Urothelium cell line (cell line): ENCODE data around the gene OR6F1.
"Not testable (repeated sequence)": the region's sequence is repeated elsewhere in the genome, so short reads cannot be mapped to it uniquely, and the experiment has no call there.

Experiments
- DNase-seq: peaks from one replicate; pipeline ENCODE4 v3.0.0; 2011; ENCODE audit warnings: low spot score, mixed read lengths
- FAIRE-seq: peaks from 2 replicates; lab custom pipeline; 2011; peaks lifted over from hg19 to GRCh38; lab: Jason Lieb, UNC

Gene OR6F1

DNA sequence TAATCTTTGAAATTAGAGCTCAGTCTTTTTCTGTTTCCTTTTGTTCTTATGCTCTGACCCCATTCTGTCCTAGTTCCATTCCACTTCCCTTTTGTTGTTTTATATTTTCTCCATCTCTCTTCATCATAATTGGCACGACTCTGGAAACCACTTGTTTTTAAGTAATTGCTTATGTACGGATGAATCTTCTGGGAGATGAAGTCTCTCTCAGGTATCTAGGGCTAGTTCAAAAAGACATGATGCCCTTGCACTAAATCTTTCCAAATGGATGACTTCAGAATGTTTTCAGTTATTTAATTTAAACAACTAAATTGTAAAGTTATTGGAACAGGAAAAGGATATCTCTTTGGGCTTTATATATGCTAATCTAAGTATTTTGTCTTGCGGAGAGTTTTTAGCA lies at the start of gene OR6F1:
Gene OR6F1, minus strand, starts transcription at position 101 of the 400 bp plus-strand sequence. CDS start 3,891 bp downstream, outside the sequence.
- no peak for DNase-seq
- FAIRE-seq: no peak

DNA sequence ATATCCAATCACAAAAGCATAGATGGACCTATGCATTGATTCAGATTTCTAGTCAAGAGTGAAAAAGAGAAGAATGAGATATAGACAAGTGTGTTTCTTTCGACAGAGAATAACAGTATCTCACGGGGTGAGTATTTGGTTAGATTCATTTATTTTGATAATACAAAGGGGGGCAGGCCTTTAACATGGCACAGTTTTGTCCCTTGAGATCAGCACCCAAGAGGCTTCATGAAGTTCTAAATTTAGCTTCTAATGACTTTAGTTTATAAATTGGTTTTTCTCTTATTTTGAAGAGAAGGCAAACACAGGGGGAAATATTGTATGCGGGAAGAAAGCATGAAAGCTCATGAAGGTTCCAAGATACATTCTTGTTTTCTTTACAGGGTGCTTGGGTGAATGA lies 44.0 kb upstream of the OR6F1 start, which contains the start of gene OR1C1:
Gene OR1C1, minus strand, starts transcription at position 101 of the 400 bp plus-strand sequence. CDS start 2,150 bp downstream, outside the sequence.
- FAIRE-seq: no peak

DNA sequence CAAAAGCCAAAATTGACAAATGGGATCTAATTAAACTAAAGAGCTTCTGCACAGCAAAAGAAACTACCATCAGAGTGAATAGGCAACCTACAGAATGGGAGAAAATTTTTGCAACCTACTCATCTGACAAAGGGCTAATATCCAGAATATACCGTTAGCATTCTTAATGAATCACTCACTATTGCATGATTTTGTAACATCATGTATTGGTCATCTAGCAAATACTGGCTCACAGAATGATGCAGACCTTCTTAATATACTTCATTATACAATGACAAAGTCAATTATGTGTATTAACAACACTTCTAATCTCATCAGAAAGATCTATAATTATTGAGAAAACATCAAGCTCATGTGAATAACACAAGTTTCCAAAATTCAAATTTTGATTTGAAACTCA lies 37.9 kb upstream of the OR6F1 start:
- FAIRE-seq, DNase-seq: not testable (repeated sequence)

More for the DNA sequence above, 44.0 kb upstream of the OR6F1 start, which contains the start of gene OR1C1:
- DNase-seq: no peak

DNA sequence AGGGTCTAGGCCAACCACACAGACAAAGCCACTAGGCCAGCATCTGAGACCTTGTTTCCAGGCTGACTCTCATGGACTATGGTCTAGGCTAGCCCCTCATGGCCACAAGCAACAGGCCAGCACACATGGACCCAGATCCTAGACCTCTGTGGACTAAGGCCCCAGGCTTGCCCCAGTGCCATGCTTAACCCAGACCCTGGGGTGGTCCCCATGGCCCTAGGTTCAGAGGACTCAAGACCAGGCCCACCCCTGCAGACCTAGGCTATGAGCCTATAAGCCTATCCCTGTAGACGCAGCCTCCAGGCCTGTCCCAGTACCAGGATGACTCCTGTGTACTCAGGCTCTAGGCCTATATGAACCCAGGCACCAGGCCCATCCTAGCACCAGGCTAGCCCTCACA lies 33.4 kb upstream of the OR6F1 start:
- FAIRE-seq (no peak), DNase-seq (no peak)

DNA sequence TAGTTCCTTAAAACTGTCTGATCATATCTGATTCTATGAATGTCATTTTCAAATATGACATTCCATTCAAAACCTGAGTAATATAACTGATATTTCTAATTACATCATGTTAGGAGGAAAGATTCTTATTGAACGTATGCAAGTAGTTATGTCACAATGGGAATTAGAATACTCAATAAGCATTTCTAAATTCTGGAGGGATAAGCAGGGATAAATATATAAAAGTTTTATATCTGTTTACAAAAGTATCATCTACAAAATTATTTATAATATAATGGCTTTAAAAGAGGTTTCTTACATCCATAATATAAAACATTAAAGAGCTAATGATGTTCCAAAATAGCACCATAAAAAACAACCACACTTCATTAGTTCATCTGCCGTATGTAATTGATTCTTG lies 31.6 kb upstream of the OR6F1 start, which contains the start of gene OR14A2:
Gene OR14A2, minus strand, starts transcription at position 101 of the 400 bp plus-strand sequence.
- DNase-seq: no peak
- no peak for FAIRE-seq

DNA sequence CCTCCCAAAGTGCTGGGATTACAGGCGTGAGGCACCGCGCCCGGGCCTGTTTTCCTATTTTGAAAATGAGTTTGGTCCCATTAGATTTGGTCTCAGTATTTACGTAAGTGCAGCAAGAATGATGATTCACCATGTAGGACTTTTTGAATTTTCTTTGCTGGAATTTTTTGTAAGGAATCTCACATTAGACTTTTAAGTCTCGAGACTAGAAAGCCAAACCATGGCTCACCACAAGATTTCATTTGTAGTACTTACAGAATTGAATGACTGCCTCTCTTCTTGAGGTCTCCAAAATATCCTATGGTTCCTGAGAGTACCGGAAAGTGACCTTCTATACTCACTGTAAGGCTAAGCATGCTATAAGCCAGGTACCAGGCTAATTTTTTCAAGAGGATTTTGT lies 31.2 kb upstream of the OR6F1 start:
- DNase-seq (peak; percentile 55), FAIRE-seq (no peak)

DNA sequence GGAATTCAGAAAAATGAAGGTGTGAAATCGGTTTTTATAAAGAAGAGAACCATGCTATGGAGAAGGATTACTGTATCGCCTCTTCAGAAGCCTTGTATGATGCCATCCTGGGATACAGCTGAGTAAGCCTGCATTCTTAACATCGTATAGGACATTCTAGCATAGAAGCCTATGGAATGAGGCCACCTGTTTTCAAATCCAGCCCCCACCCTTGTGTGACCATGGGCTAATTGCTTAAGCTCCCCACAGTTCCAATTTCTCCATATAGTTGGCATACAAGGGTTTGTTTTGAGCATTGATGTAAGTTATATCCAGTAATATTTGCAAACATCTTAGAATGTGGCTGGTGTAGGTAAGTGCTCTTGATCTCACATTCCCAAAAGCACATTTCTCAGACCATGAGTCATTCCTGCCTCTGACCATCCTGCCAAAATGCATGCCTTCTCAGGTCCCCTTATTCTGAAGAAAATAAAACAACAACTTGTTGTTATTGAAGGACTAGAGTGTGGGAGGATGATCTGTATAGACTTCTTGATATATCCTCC lies 30.0 kb upstream of the OR6F1 start:
- no peak for FAIRE-seq
- DNase-seq: peak; percentile 66

DNA sequence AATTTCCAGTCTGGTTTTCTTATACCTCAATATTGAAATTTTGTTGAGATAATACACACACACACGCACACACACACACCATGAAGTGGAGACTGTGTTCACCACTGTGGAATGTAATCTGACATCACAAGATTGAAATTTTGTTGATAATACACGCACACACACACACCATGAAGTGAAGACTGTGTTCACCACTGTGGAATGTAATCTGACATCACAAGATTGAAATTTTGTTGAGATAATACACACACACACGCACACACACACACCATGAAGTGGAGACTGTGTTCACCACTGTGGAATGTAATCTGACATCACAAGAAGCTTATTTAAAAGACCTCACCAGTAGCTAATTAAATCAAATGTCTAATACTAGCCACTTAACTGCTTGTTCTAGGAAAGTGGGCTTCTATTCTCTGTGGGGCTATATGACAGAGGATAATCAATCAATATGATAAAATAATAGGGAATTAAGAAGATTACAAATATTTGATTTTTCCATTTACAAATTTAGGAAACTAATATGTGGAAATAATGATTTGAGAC lies 25.8 kb upstream of the OR6F1 start:
- FAIRE-seq: peak; percentile 96
- DNase-seq: not testable (repeated sequence)

DNA sequence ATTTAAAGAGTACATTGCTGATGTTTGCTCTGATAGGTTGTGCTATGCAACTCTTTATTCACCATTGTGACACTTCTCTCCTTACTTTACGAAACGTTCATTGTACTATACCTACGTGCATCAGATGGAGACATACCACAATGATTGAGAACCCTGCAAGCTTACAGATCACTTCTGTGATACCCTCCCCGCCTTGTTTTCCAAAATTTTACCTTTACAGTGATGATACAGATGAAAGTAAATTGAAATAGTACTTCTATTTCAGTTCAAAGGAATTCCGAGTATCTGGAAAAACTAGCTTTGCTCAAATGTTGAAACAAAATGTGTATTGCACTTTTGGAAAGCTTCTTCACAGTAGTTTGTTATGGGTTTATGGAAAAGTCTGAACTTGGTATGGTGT lies 25.3 kb upstream of the OR6F1 start:
- no peak for DNase-seq
- peak; percentile 53 for FAIRE-seq

DNA sequence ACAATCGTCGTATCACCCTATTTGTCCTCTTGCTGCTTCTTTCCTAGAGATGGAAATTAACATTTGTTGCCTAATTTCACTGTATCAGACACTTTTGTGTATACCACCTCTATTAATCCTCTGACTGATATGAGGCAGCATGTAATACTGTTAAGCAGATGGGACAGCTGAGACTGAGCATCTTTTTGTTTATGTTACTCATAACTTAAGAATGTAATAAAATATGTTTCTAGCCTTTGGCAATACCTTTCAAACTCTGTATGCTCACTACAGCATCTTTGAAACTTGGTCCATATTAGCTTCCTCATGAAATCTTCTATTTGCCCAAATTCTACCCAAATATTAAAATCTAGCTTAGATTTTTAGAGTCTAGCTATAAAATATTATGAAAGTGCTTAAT lies 24.3 kb upstream of the OR6F1 start:
- peak; percentile 21 for DNase-seq
- FAIRE-seq: peak; percentile 32

DNA sequence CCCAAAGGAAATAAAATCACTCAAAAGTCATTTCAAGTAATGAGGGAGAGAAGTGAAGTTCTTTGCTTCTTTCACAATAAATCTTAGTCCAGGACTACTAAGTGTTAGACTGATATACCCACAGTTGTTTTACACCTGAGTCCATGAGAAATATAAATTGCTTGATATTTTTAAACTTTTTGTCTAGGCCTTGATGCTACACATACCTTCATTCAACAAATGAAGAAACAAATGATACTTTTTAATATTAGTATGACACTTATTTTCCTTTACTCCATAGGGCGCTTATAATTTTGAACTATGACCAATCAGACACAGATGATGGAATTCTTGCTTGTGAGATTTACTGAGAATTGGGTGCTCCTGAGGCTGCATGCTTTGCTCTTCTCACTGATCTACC lies 21.9 kb upstream of the OR6F1 start, which contains the start of gene OR14K1:
Gene OR14K1, plus strand, starts transcription at position 301 of the 400 bp plus-strand sequence. Its CDS starts 0 bp downstream, at position 301.
- DNase-seq (no peak), FAIRE-seq (no peak)

DNA sequence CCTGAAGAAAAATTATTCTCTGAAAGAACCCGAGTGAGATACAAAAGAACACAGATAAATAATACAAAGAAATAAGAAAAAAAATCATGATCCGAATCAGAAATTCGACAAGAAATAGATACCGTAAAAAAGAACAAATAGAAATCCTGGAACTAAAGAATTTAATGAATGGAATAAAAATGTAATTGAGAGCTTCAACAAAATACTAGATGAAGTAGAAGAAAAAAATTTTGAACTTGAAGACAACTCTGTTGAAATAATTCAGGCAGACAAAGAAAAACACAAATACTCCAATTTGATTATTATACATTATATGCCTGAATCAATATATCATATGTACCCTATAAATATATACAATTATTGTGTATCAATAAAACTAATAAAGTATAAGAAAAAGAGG lies 4.8 kb upstream of the OR6F1 start:
- DNase-seq: no peak
- FAIRE-seq: no peak

DNA sequence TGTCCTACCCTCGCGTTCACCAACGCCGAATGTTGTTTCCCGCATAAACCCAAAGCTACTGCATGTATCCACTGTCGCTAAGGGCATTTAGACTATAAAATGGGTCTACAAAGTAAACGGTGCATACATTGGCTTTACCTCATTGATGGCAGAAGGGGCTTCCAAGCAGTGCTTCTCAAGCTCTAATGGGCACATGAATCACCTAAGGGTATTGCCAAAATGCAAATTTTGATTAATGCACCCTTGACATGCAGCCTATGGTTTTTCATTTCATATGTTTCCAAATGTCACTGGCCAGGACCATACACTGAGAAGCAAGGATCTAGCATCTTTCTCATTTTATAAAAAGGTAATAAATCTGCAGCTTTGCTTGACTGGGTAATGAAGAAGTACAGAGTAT lies 2.7 kb downstream of the OR6F1 start:
- FAIRE-seq (no peak), DNase-seq (no peak)

DNA sequence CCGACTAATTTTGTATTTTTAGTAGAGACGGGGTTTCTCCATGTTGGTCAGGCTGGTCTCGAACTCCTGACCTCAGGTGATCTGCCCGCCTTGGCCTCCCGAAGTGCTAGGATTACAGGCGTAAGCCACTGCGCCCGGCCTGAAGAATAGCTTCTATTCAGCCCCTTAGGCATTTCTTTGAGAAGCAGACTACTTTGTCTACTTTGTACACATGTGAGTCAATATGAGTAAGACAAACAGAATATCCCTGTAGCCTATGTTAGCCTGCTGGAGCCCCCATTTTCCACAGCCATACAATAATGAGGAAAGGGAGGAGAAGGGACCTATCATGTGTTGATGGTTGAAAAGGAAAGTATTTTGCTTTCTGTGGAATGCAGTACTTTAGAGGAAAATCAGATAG lies 5.8 kb downstream of the OR6F1 start:
- not testable (repeated sequence) for DNase-seq, FAIRE-seq

DNA sequence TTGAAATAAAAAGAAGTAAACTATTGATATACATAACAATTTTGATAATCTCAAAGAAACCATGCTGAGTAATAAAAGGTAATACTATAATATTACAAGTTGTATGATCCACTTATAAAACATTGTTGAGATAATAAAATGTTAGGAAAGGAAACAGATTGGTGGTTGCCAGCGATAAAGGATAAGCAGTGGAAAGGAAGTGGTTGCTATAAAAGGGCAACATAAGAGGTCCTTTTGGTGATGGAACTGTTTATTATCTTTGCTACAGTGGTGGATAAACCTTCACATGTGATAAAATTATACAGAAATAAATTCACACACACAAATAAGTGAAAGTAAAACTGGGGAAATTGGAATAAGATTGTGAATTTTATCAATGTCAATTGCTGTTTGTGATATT lies 15.1 kb downstream of the OR6F1 start:
- DNase-seq (no peak), FAIRE-seq (no peak)

DNA sequence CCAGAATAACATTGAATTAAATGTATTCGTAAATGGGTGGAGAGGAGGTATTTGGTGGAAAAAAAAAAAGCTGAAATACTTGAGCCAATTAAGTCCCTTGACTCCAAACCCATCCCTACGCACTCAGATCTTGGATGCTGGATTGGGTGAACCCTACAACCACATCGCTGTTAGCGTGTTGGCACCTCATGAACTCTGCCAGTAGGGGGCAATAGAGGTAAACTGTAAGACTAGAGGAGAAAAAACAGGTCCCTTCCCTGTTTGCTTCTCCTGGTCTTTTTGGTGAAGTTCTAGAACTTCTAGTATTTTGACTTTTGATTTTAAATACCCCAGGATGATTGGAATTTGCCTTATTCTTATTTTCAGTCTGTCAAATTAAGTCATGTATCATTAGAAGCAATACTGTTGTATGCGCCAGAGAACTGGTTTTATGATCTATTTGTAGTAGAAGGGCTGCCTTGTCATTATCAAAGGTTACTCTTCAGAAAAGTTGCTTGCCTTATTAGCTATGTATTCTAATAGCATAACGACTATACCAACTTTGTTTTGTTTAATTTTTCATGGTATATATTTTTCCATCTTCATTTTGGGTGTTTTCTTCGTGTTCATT lies 35.1 kb downstream of the OR6F1 start:
- DNase-seq (peak; percentile 48), FAIRE-seq (no peak)

DNA sequence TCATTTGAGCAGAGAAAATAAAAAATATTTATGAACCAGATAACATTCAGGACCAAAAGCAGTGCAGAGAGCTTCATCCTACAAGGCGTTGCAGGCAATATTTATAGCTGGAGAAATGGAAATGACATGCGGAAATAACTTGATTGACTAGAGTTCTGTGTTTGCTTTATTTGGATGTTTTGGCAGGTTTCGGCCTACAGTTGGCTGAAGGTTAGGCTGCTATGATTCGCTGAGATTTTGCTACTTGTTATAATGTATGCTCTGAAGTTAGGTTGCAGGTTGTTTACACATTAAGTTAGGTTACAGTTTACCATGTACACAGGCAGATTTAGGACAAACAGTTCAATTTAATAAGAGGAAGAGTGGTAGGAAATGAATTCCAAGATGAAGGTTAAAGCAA lies 36.3 kb downstream of the OR6F1 start:
- no peak for DNase-seq
- no peak for FAIRE-seq

DNA sequence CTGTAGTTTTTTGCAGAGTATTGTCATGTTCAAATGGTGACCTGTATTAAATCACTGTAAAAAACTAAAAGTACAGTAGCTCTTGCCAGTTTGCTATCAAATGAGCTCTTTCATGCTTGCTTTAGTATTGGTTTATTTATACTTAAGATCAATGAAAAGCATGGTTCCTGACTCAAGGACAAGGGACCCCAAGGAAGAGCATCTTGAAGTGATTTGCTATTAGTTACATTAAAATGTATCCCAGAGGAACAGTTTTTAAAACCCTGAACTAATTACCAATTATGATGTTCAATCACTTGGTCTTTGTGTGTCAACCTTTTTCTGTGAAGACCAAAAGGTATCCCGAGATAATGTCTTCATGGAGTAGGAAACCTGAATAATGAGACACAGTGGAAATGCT lies 36.8 kb downstream of the OR6F1 start, which contains the start of gene OR13G1:
Gene OR13G1, minus strand, starts transcription at position 101 of the 400 bp plus-strand sequence. CDS start 6,698 bp downstream, outside the sequence.
- FAIRE-seq (no peak), DNase-seq (no peak)

DNA sequence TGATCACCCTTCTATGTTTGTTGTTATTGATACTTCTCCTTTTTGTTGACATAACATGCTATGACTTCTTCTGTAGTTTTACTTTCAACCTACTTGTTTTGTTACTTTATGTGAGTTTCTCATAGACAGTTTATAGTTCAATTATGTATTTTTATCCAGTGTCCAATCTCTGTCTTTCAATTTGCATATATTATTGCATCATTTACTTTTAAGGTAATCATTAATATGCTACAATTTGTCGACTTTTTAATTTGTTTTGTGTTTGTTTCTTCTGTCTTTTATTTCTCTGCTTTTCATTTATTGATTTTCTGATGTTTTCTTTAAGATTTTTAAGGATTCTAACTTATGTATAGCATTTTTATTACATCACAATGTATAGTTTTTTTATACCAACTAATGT lies 47.2 kb downstream of the OR6F1 start:
- DNase-seq (no peak), FAIRE-seq (no peak)
